Measurements from ENCODE around the gene OPCML. TPM values are rescaled to one million over a fixed set of nuclear protein-coding genes. Genes with fewer than 3 reads are reported as not detected.

The OPCML gene
- total and polyA plus RNA-seq, 7 donors: 0.01 to 0.80 (median 0.07) TPM; not detected in 4

DNA sequence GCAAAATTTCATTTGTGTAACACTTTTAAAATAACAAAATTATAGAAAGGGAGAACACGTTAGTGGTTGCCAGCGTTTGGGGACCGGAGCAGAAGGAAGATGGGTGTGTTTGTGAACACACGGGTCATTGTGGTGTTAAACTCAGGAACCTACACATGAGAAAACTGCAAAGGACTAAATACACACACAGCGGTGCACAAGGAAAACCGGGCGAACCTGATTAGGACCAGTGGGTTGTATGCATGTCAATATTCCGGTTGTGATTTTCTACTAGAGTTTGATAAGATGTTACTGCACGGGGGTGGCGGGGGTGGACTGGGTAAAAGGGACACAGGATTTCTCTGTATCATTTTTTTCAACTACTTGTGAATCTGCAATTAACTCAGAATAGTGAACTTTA lies 351.2 kb downstream of the OPCML start:
- ATAC-seq (no peak), DNase-seq (no peak)
- intact Hi-C loops (cut with DNase I): no loop called here
- Histone ChIP-seq H3K4me3 (no peak overlapping the region), H3K27me3 (ENCODE audit: insufficient read depth in 3 of 3, low read length in 2 of 3) (peaks cover 0 to 2% (median 0%) of the 10 kb centered on the region in 3 donors), H3K4me1 (no peaks in the 10 kb centered on the region), H3K36me3 (ENCODE audit: insufficient read depth in 1 of 2, low read depth in 1 of 2) (no peaks in the 10 kb centered on the region), H3K27ac (no peak overlapping the region), H3K9me3 (no peaks in the 10 kb centered on the region)
- TF ChIP-seq, protein P1, sequence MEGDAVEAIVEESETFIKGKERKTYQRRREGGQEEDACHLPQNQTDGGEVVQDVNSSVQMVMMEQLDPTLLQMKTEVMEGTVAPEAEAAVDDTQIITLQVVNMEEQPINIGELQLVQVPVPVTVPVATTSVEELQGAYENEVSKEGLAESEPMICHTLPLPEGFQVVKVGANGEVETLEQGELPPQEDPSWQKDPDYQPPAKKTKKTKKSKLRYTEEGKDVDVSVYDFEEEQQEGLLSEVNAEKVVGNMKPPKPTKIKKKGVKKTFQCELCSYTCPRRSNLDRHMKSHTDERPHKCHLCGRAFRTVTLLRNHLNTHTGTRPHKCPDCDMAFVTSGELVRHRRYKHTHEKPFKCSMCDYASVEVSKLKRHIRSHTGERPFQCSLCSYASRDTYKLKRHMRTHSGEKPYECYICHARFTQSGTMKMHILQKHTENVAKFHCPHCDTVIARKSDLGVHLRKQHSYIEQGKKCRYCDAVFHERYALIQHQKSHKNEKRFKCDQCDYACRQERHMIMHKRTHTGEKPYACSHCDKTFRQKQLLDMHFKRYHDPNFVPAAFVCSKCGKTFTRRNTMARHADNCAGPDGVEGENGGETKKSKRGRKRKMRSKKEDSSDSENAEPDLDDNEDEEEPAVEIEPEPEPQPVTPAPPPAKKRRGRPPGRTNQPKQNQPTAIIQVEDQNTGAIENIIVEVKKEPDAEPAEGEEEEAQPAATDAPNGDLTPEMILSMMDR (IDR thresholded peaks at IDR 0.05): no peak
- WGBS, 3 donors: 86 to 92% (median 91%) methylated on average over 10 of the region's 10 CpGs

DNA sequence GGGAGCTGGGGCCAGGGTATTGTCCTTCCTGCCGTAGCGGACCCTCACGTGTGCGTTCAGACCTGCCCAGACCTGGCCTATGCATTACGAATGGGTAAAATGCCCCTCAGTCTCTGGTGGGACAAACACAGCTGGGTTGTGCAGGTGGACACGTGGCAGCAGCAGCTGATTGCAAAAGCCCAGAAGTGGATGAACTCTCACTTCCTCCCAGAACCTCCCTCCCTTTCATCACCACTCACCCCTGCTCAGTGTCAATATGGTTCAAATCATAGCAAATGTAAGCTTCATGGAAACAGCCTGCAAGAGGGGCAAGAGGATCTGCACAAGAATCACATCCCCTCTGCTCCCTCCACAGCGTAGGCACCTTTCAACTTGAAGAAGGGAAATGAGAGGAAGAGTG lies 352.1 kb downstream of the OPCML start:
- Histone ChIP-seq H3K27ac (no peak overlapping the region), H3K4me3 (no peak overlapping the region), H3K9me3 (no peaks in the 10 kb centered on the region), H3K36me3 (ENCODE audit: insufficient read depth in 1 of 2, low read depth in 1 of 2) (no peaks in the 10 kb centered on the region), H3K27me3 (ENCODE audit: insufficient read depth in 3 of 3, low read length in 2 of 3) (peaks cover 0 to 2% (median 0%) of the 10 kb centered on the region in 3 donors), H3K4me1 (no peaks in the 10 kb centered on the region)
- DNase-seq: no peak
- ATAC-seq: no peak
- intact Hi-C loops (cut with DNase I): no loop called here
- TF ChIP-seq, protein P1 (IDR thresholded peaks at IDR 0.05): no peak
- WGBS, 3 donors: 79 to 85% (median 81%) methylated on average over 7 of the region's 7 CpGs

DNA sequence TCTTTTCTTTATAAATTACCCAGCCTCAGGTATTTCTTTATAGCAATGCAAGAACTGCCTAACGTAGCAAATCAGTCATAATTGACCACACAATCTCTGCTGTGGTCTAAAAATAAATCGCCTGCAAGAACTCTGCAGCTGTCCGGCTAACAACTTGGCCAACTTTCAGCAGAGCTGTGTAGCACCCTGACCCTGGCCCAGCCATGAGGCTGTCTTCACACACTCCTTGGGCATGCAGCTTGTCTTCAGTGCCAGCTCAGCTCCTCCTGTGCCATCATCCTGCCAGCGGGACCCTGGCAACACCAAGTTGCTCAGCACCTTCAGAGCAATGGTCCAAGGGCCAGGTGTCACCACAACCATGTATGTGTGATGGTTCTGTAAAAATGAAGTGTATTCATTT lies 355.6 kb downstream of the OPCML start:
- H3K27me3 ChIP-seq (ENCODE audit: insufficient read depth in 3 of 3, low read length in 2 of 3): peaks cover 0 to 2% (median 0%) of the 10 kb centered on the region in 3 donors
- H3K36me3 ChIP-seq (ENCODE audit: insufficient read depth in 1 of 2, low read depth in 1 of 2): no peaks in the 10 kb centered on the region
- 6 to 30% (median 19%) methylated on average over 4 of the region's 4 CpGs for WGBS, 3 donors
- H3K4me1 ChIP-seq: no peaks in the 10 kb centered on the region
- H3K4me3 ChIP-seq: no peak overlapping the region
- TF ChIP-seq, protein P1 (IDR thresholded peaks at IDR 0.05): no peak
- H3K9me3 ChIP-seq: no peaks in the 10 kb centered on the region
- no peak for DNase-seq
- H3K27ac ChIP-seq: no peak overlapping the region
- intact Hi-C loops (cut with DNase I): no loop called here
- ATAC-seq: no peak

DNA sequence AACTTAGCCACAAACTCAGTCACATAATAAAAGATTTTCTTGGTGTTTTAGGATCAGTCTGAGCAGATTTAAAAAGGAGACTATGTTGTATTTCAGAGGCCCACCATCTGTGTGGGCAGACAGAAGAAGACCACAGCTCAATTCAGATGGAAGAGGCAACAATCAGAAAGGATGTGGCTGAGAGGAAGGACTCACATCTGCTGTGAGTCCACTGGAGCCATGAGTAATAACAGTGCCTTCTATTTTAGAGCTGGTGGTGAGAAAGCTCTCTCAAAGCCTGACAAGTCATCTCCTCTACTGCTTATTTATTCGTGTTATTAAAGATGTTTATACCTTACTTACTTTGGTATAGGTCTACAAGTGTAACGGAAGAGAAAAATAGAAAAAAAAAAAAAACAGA lies 357.2 kb downstream of the OPCML start:
- TF ChIP-seq, protein P1 (IDR thresholded peaks at IDR 0.05): no peak
- 80 to 91% (median 88%) methylated on average over 2 of the region's 2 CpGs for WGBS, 3 donors

DNA sequence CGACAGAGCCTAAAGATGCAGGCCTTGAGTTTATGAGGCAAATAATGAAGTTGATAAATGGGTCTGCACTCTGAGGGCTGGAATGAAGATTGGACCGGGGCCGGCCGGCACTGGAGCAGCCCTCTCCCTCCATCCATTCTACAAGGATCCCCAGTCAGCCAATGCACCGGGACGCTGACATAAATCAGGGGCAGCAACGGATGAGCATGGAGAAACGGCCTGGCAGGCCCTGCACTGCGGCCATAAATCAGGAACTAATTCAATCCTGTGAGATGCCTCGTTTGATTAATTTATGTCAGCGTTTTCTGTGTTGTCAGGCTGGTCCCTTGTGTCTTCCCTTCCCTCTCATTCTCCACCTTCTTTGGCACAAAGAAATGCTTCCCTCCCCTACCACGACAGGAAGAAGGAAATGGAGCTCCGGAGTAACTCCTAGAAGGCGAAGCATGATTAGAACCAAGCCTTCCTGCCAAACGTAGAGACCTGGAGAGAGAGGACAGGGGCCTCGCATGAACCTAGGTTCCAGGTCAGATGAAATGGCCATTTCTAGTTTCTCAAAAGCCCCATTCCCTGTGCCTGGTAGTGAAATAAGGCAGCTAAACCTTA lies 358.4 kb downstream of the OPCML start:
- DNase-seq (no peak), ATAC-seq (no peak)
- H3K4me1 ChIP-seq: no peaks in the 10 kb centered on the region
- 35 to 38% (median 36%) methylated on average over 16 of the region's 16 CpGs for WGBS, 3 donors
- TF ChIP-seq, protein P1 (IDR thresholded peaks at IDR 0.05): no peak
- intact Hi-C loops (cut with DNase I): no loop called here
- no peaks in the 10 kb centered on the region for H3K27me3 ChIP-seq (ENCODE audit: insufficient read depth in 3 of 3, low read length in 2 of 3)
- no peak overlapping the region for H3K4me3 ChIP-seq
- H3K36me3 ChIP-seq (ENCODE audit: insufficient read depth in 1 of 2, low read depth in 1 of 2): no peaks in the 10 kb centered on the region
- H3K9me3 ChIP-seq: no peaks in the 10 kb centered on the region
- H3K27ac ChIP-seq: no peak overlapping the region

More for the DNA sequence above, 357.2 kb downstream of the OPCML start:
- intact Hi-C loops (cut with DNase I): no loop called here
- Histone ChIP-seq H3K27me3 (ENCODE audit: insufficient read depth in 3 of 3, low read length in 2 of 3) (peaks cover 0 to 2% (median 0%) of the 10 kb centered on the region in 3 donors), H3K4me1 (no peaks in the 10 kb centered on the region), H3K4me3 (no peak overlapping the region), H3K9me3 (no peaks in the 10 kb centered on the region), H3K27ac (no peak overlapping the region), H3K36me3 (ENCODE audit: insufficient read depth in 1 of 2, low read depth in 1 of 2) (no peaks in the 10 kb centered on the region)
- DNase-seq (no peak), ATAC-seq (no peak)

Measured in psoas muscle (tissue), 8 donors.